OCI-M1 (cell line): Measurements from ENCODE around the gene RBMX.
A peak's percentile ranks its signal among the peaks of the same experiment; 100 is the strongest.
"Not testable (repeated sequence)": the region's sequence is repeated elsewhere in the genome, so short reads cannot be mapped to it uniquely, and the experiment has no call there.

ENCODE experiments used
- DNase-seq: peaks from one replicate; lab custom pipeline; 2025; lab: John Stamatoyannopoulos, UW

The RBMX gene

GRCh38 chrX:136880452-136881013 lies at the start of gene RBMX:
TSS of gene RBMX (minus strand) at chrX:136880725. CDS start at chrX:136879427, 1,298 bp downstream.
- DNase-seq: peak; percentile 96

- DNase-seq: not testable (repeated sequence)
These were observed 40.9 kb upstream of the RBMX start for GRCh38 chrX:136921438-136921837.

- no peak for DNase-seq
These were observed 39.5 kb upstream of the RBMX start for GRCh38 chrX:136920001-136920400.

GRCh38 chrX:136916827-136917226 lies 36.3 kb upstream of the RBMX start:
- no peak for DNase-seq

GRCh38 chrX:136911661-136912060 lies 31.1 kb upstream of the RBMX start:
- DNase-seq: not testable (repeated sequence)

- DNase-seq: no peak
These were observed 30.7 kb upstream of the RBMX start for GRCh38 chrX:136911253-136911652.

GRCh38 chrX:136910565-136911035 lies 30.1 kb upstream of the RBMX start:
- DNase-seq: no peak

- peak; percentile 94 for DNase-seq
These were observed 29.4 kb upstream of the RBMX start for GRCh38 chrX:136909706-136910564.

- DNase-seq: peak; percentile 88
These were observed 28.7 kb upstream of the RBMX start for GRCh38 chrX:136909119-136909705.

- no peak for DNase-seq
These were observed 27.1 kb upstream of the RBMX start for GRCh38 chrX:136907621-136908020.

GRCh38 chrX:136906921-136907510 lies 26.5 kb upstream of the RBMX start:
- DNase-seq: no peak

GRCh38 chrX:136904067-136904466 lies 23.5 kb upstream of the RBMX start:
- not testable (repeated sequence) for DNase-seq

- DNase-seq: not testable (repeated sequence)
These were observed 19.5 kb upstream of the RBMX start for GRCh38 chrX:136900071-136900470.

- DNase-seq: no peak
These were observed 18.7 kb upstream of the RBMX start for GRCh38 chrX:136899221-136899620.

- DNase-seq: not testable (repeated sequence)
These were observed 18.2 kb upstream of the RBMX start for GRCh38 chrX:136898752-136899151.

GRCh38 chrX:136896121-136896914 lies 15.8 kb upstream of the RBMX start:
- DNase-seq: peak; percentile 69

- peak; percentile 27 for DNase-seq
These were observed 11.9 kb upstream of the RBMX start for GRCh38 chrX:136892412-136892811.

GRCh38 chrX:136890596-136890995 lies 10.1 kb upstream of the RBMX start:
- DNase-seq: peak; percentile 45

GRCh38 chrX:136889269-136889668 lies 8.7 kb upstream of the RBMX start:
- DNase-seq: no peak

GRCh38 chrX:136880003-136880451 lies 498 bp downstream of the RBMX start:
- peak; percentile 61 for DNase-seq

- DNase-seq: no peak
These were observed 1.4 kb downstream of the RBMX start for GRCh38 chrX:136879001-136879687.
